HEK293 (cell line): Measurements from ENCODE around the gene SLC2A5.
"Not testable (repeated sequence)": the region's sequence is repeated elsewhere in the genome, so short reads cannot be mapped to it uniquely, and the experiment has no call there.

Experiments used
- CTCF ChIA-PET: fragments of 350-600 bp; formaldehyde crosslinking; extraction: SDS; loops from one replicate; lab custom pipeline; 2021; ENCODE audit warnings: antibody characterized with exemption; lab: Yijun Ruan, JAX
- POLR2A ChIA-PET: fragments of 300-600 bp; formaldehyde crosslinking; extraction: SDS; loops from one replicate; lab custom pipeline; 2020; ENCODE audit warnings: antibody characterized with exemption, inconsistent platforms; lab: Yijun Ruan, JAX
- H3K27ac ChIP-seq: fragments of 200-500 bp; sonication (Bioruptor generic); 2 replicates; pipeline ENCODE4 v1.5.1; 2014; ENCODE audit warnings: low read depth, low read length, control low read depth, inconsistent platforms; ENCODE audit errors: extremely low read depth
- H3K36me3 ChIP-seq, 2 experiments: fragments of 200-500 bp in 1 of 2; sonication (Bioruptor generic) in 1 of 2; 1 replicate in 1 of 2; 2 replicates in 1 of 2; pipeline ENCODE4 v1.5.1; 2014 to 2017; ENCODE audit warnings: inconsistent platforms in 2 of 2, low read length in 2 of 2; ENCODE audit not compliant: control insufficient read depth in 2 of 2, insufficient read depth in 1 of 2
- H3K4me1 ChIP-seq: fragments of 200-500 bp; sonication (Bioruptor generic); 2 replicates; pipeline ENCODE4 v1.5.1; 2014; ENCODE audit warnings: mild to moderate bottlenecking, low read length, inconsistent platforms; ENCODE audit not compliant: control insufficient read depth, insufficient read depth
- H3K4me3 ChIP-seq: 2 replicates; pipeline ENCODE4 v1.5.1; 2011; ENCODE audit warnings: low read depth, mild to moderate bottlenecking, control low read depth, low read length, moderate library complexity
- H3K9me3 ChIP-seq: fragments of 200-500 bp; sonication (Bioruptor generic); 2 replicates; pipeline ENCODE4 v1.5.1; 2014; ENCODE audit warnings: low read depth, low read length, inconsistent platforms; ENCODE audit not compliant: control insufficient read depth, insufficient read depth
- EGR2 ChIP-seq: fragments of 450-650 bp; formaldehyde crosslinking; IDR thresholded peaks from 2 replicates; pipeline ENCODE4 v1.5.1; 2016; ENCODE audit warnings: low read depth, missing biosample characterization, missing genetic modification characterization
- SP7 ChIP-seq: fragments of 450-650 bp; formaldehyde crosslinking; IDR thresholded peaks from 2 replicates; pipeline ENCODE4 v1.5.1; 2016; ENCODE audit warnings: missing biosample characterization, missing genetic modification characterization
- ZNF121 ChIP-seq: fragments of 450-650 bp; formaldehyde crosslinking; IDR thresholded peaks from 2 replicates; pipeline ENCODE4 v1.5.1; 2016; ENCODE audit warnings: missing biosample characterization, missing genetic modification characterization
- ZNF37A ChIP-seq: fragments of 450-650 bp; IDR thresholded peaks from 2 replicates; pipeline ENCODE4 v1.5.1; 2018; ENCODE audit warnings: missing biosample characterization, missing genetic modification characterization
- ZNF449 ChIP-seq: fragments of 450-650 bp; formaldehyde crosslinking; IDR thresholded peaks from 2 replicates; pipeline ENCODE4 v1.5.1; 2017; ENCODE audit warnings: missing biosample characterization, mild to moderate bottlenecking, missing genetic modification characterization, moderate library complexity
- ZNF629 ChIP-seq: fragments of 450-650 bp; formaldehyde crosslinking; IDR thresholded peaks from 2 replicates; pipeline ENCODE4 v1.5.1; 2017; ENCODE audit warnings: missing biosample characterization, missing genetic modification characterization
- ZNF670 ChIP-seq: fragments of 450-650 bp; formaldehyde crosslinking; IDR thresholded peaks from 2 replicates; pipeline ENCODE4 v1.5.1; 2016; ENCODE audit warnings: missing biosample characterization, missing genetic modification characterization, low read depth
- TF ChIP-seq, protein P1 (sequence below): fragments of 450-650 bp; formaldehyde crosslinking; IDR thresholded peaks from 2 replicates; pipeline ENCODE4 v1.5.1; 2016; ENCODE audit warnings: missing biosample characterization, missing genetic modification characterization
- TF ChIP-seq, protein P2 (sequence below): fragments of 450-650 bp; formaldehyde crosslinking; IDR thresholded peaks from 2 replicates; pipeline ENCODE4 v1.5.1; 2016; ENCODE audit warnings: missing biosample characterization, missing genetic modification characterization

The SLC2A5 gene

GRCh38 chr1:9004700-9005394 lies 64.6 kb downstream of the SLC2A5 start (continued):
- TF ChIP-seq, protein P1, sequence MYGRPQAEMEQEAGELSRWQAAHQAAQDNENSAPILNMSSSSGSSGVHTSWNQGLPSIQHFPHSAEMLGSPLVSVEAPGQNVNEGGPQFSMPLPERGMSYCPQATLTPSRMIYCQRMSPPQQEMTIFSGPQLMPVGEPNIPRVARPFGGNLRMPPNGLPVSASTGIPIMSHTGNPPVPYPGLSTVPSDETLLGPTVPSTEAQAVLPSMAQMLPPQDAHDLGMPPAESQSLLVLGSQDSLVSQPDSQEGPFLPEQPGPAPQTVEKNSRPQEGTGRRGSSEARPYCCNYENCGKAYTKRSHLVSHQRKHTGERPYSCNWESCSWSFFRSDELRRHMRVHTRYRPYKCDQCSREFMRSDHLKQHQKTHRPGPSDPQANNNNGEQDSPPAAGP (tag by site-specific recombination) = 0 out of 2 replicates have a peak, but pooled peaks have one; percentile 32
- TF ChIP-seq ZNF37A (tag by site-specific recombination) (no peak), EGR2 (tag by site-specific recombination) (peak; percentile 69; the same call in 1 of the 2 replicates), ZNF629 (peak; percentile 40; the same call in 1 of the 2 replicates), ZNF449 (tag by site-specific recombination) (no peak), SP7 (0 out of 2 replicates have a peak, but pooled peaks have one; percentile 20)
- TF ChIP-seq, protein P2, sequence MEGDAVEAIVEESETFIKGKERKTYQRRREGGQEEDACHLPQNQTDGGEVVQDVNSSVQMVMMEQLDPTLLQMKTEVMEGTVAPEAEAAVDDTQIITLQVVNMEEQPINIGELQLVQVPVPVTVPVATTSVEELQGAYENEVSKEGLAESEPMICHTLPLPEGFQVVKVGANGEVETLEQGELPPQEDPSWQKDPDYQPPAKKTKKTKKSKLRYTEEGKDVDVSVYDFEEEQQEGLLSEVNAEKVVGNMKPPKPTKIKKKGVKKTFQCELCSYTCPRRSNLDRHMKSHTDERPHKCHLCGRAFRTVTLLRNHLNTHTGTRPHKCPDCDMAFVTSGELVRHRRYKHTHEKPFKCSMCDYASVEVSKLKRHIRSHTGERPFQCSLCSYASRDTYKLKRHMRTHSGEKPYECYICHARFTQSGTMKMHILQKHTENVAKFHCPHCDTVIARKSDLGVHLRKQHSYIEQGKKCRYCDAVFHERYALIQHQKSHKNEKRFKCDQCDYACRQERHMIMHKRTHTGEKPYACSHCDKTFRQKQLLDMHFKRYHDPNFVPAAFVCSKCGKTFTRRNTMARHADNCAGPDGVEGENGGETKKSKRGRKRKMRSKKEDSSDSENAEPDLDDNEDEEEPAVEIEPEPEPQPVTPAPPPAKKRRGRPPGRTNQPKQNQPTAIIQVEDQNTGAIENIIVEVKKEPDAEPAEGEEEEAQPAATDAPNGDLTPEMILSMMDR (tag by site-specific recombination) = peak; percentile 66

- H3K27ac ChIP-seq = no peak overlapping the region
- CTCF ChIA-PET = interaction anchor here (0.6 to 4.0 kb wide), 25 partner anchors 8 to 1029 kb away, joined by 3 to 88 read pairs (median 7); no protein-coding TSS in a partner anchor
- TF ChIP-seq ZNF121 (peak; percentile 68; the same call in 1 of the 2 replicates), ZNF670 (tag by site-specific recombination) (no peak)
- TF ChIP-seq, all 188 proteins: peak for 1
- no peaks in the 10 kb centered on the region for H3K4me1 ChIP-seq
- H3K36me3 ChIP-seq = no peaks in the 10 kb centered on the region
- POLR2A ChIA-PET = interaction anchor here (1.7 kb wide), 1 partner anchor 86 kb away, joined by 6 read pairs; no protein-coding TSS in a partner anchor
- H3K4me3 ChIP-seq = no peak overlapping the region
- no peaks in the 10 kb centered on the region for H3K9me3 ChIP-seq
Observed at GRCh38 chr1:9004031-9004699, 65.3 kb downstream of the SLC2A5 start.

- CTCF ChIA-PET = interaction anchor here (4.0 kb wide), 1 partner anchor 83 kb away, joined by 88 read pairs; no protein-coding TSS in a partner anchor
- H3K4me1 ChIP-seq, H3K4me3 ChIP-seq, POLR2A ChIA-PET, H3K27ac ChIP-seq, H3K36me3 ChIP-seq, H3K9me3 ChIP-seq: not testable (repeated sequence)
Observed at GRCh38 chr1:9002215-9002560, 67.2 kb downstream of the SLC2A5 start.

GRCh38 chr1:9001534-9002214 lies 67.8 kb downstream of the SLC2A5 start:
- CTCF ChIA-PET = not testable (repeated sequence)

GRCh38 chr1:8993962-8994675 lies 75.3 kb downstream of the SLC2A5 start:
- H3K4me1 ChIP-seq, H3K27ac ChIP-seq, H3K4me3 ChIP-seq, POLR2A ChIA-PET, H3K9me3 ChIP-seq, H3K36me3 ChIP-seq: not testable (repeated sequence)
- CTCF ChIA-PET = interaction anchor here (7.4 kb wide), 1 partner anchor 11 kb away, joined by 57 read pairs; no protein-coding TSS in a partner anchor

More at GRCh38 chr1:9001534-9002214, 67.8 kb downstream of the SLC2A5 start:
- H3K36me3 ChIP-seq, H3K9me3 ChIP-seq, H3K4me1 ChIP-seq, H3K27ac ChIP-seq, POLR2A ChIA-PET, H3K4me3 ChIP-seq: not testable (repeated sequence)
